K562 (cell line): ENCODE measurements around the gene BSN. TPM values are rescaled to one million over a fixed set of nuclear protein-coding genes. Genes with fewer than 3 reads are reported as not detected.

Experiments used
- ATAC-seq: fragments of 200-7000 bp; cut with Tn5 transposase; 3 replicates; pipeline ENCODE4 v1.9.1; 2020; ENCODE audit warnings: moderate library complexity
- BruUV-seq: library from RNA; stranded (reverse); fragments of 400-500 nt; replicated peaks from 2 replicates; lab custom pipeline; 2021; lab: Mats Ljungman, UMichigan
- CTCF ChIA-PET: fragments of 300-600 bp; formaldehyde crosslinking; extraction: SDS; loops from one replicate; lab custom pipeline; 2021; ENCODE audit warnings: low intra/inter-chr PET ratio; lab: Yijun Ruan, JAX
- POLR2A ChIA-PET: fragments of 300-600, 350-650 bp; sonication (Branson Sonifier 250); formaldehyde crosslinking; extraction: SDS; loops from one replicate; lab custom pipeline; 2021; ENCODE audit warnings: antibody characterized with exemption, inconsistent platforms; lab: Yijun Ruan, JAX
- DNase-seq, 4 experiments: peaks; one replicate each; pipeline versions ENCODE4 v3.0.0 to v3.0.0-alpha.2; 2011 to 2018; ENCODE audit warnings: low spot score in 3 of 4, mixed read lengths in 3 of 4; ENCODE audit errors: extremely low read depth in 1 of 4
- FAIRE-seq: peaks from 2 replicates; lab custom pipeline; 2011; peaks lifted over from hg19 to GRCh38; lab: Jason Lieb, UNC
- H2AFZ ChIP-seq: 2 replicates; pipeline ENCODE4 v1.6.0; 2011; ENCODE audit warnings: low read depth, low read length, control low read depth, inconsistent platforms
- H3K27ac ChIP-seq: fragments of 200-600 bp; 3 replicates; pipeline ENCODE4 v1.8.0; 2011; ENCODE audit warnings: low read depth, mild to moderate bottlenecking, control low read depth, inconsistent platforms, low read length, moderate library complexity, mixed read lengths; ENCODE audit errors: extremely low read depth
- H3K27me3 ChIP-seq, 2 experiments: fragments of 300-600 bp in 1 of 2; 2 replicates in 1 of 2; 3 replicates in 1 of 2; pipeline versions ENCODE4 v1.6.0 to v1.8.0; 2011; ENCODE audit warnings: inconsistent platforms in 2 of 2, low read length in 2 of 2, mild to moderate bottlenecking in 1 of 2, mixed read lengths in 1 of 2, moderate library complexity in 1 of 2; ENCODE audit not compliant: control insufficient read depth in 2 of 2, insufficient read depth in 2 of 2
- H3K36me3 ChIP-seq: fragments of 300-600 bp; 3 replicates; pipeline ENCODE4 v1.8.0; 2011; ENCODE audit warnings: mild to moderate bottlenecking, low read length, inconsistent platforms; ENCODE audit not compliant: control insufficient read depth, insufficient read depth
- H3K4me1 ChIP-seq, 2 experiments: fragments of 200-600 bp in 1 of 2; replicated peaks in 1 of 2; 2 replicates in 1 of 2; 3 replicates in 1 of 2; pipeline versions ENCODE4 v1.5.1 to v1.8.0; 2011; ENCODE audit warnings: inconsistent platforms in 2 of 2, low read length in 2 of 2, mild to moderate bottlenecking in 1 of 2, mixed read lengths in 1 of 2, moderate library complexity in 1 of 2; ENCODE audit not compliant: control insufficient read depth in 2 of 2, insufficient read depth in 2 of 2
- H3K4me2 ChIP-seq: 2 replicates; pipeline ENCODE4 v1.6.1; 2011; ENCODE audit warnings: low read length, control low read depth, inconsistent platforms, mixed read lengths; ENCODE audit not compliant: insufficient read depth
- H3K4me3 ChIP-seq: fragments of 200-600 bp; sonication (generic), shearing (Covaris generic); 2 replicates; pipeline ENCODE4 v1.5.1; 2016; ENCODE audit warnings: control low read depth, inconsistent platforms
- H3K79me2 ChIP-seq: fragments of 200-600 bp; 3 replicates; pipeline ENCODE4 v1.8.0; 2011; ENCODE audit warnings: low read length, inconsistent platforms; ENCODE audit not compliant: control insufficient read depth, insufficient read depth
- H3K9ac ChIP-seq, 2 experiments: 2 replicates each; pipeline versions ENCODE4 v1.6.0 to v1.6.1; 2011; ENCODE audit warnings: low read depth in 2 of 2, low read length in 2 of 2, control low read depth in 1 of 2, inconsistent platforms in 1 of 2, mild to moderate bottlenecking in 1 of 2, mixed read lengths in 1 of 2; ENCODE audit not compliant: insufficient read depth in 1 of 2
- H3K9me1 ChIP-seq: one replicate; pipeline ENCODE4 v1.6.0; 2011; ENCODE audit warnings: inconsistent platforms, mild to moderate bottlenecking, low read length, moderate library complexity; ENCODE audit not compliant: control insufficient read depth, insufficient read depth
- H3K9me3 ChIP-seq: replicated peaks from 2 replicates; pipeline ENCODE4 v1.5.1; 2011; ENCODE audit warnings: low read depth, low read length, inconsistent platforms; ENCODE audit not compliant: control insufficient read depth, insufficient read depth
- H4K20me1 ChIP-seq: replicated peaks from 2 replicates; pipeline ENCODE4 v1.6.1; 2011; ENCODE audit warnings: low read length, inconsistent platforms, mixed read lengths; ENCODE audit not compliant: control insufficient read depth, insufficient read depth
- CBX5 ChIP-seq: IDR thresholded peaks from 2 replicates; pipeline ENCODE4 v1.6.1; 2014; ENCODE audit warnings: low read depth, borderline replicate concordance
- NFXL1 ChIP-seq: fragments of 450-650 bp; formaldehyde crosslinking; IDR thresholded peaks from 2 replicates; pipeline ENCODE4 v1.4.0; 2021; ENCODE audit warnings: mild to moderate bottlenecking
- ZNF584 ChIP-seq: fragments of 200-800 bp; sonication (Bioruptor generic); IDR thresholded peaks from 2 replicates; pipeline ENCODE4 v1.6.1; 2016; ENCODE audit warnings: low read depth, mild to moderate bottlenecking, missing genetic modification characterization, missing compliant biosample characterization
- WGBS: fragments of 100-300 bp; shearing (Covaris generic); methylation state at CpG from one replicate; pipeline ENCODE4 v1.1.6; 2016; ENCODE audit warnings: low coverage, mixed read lengths; ENCODE audit not compliant: insufficient coverage; ENCODE audit errors: missing lambda C conversion rate; 5-methylcytosine and 5-hydroxymethylcytosine counted together
- in situ Hi-C: fragments of 300-500 bp; cut with MboI; formaldehyde crosslinking; loops from 4 replicates; pipeline ENCODE4 v1.15.0; 2018; ENCODE audit warnings: inconsistent platforms, mixed read lengths
- intact Hi-C: fragments of 100-400 bp; cut with micrococcal nuclease; formaldehyde crosslinking; loops from 2 replicates; pipeline ENCODE4 v1.14.2; 2022
- polyA plus RNA-seq, 8 experiments: library from polyadenylated mRNA; depleted of rRNA in 4 of 8; stranded (reverse) in 5 of 8; unstranded in 3 of 8; fragments of >200 nt; fragmentation: Nextera tagmentation in 2 of 8; fragmentation: Illumina TruSeq in 1 of 8; extraction: Ambion mirVana in 2 of 8; extraction: Trizol in 1 of 8; gene quantifications; 2 replicates each; pipeline versions ENCODE4 v1.2.1 to v1.2.3, GENCODE V29; 2011 to 2014; ENCODE audit warnings: inconsistent platforms in 1 of 8, missing spikeins in 1 of 8
- total RNA-seq, 7 experiments: library from RNA; depleted of rRNA in 6 of 7; stranded (reverse); fragments of >200 nt in 6 of 7; fragmentation: Illumina TruSeq in 2 of 7; extraction: Trizol in 2 of 7; gene quantifications; 2 replicates each; pipeline versions ENCODE4 v1.2.1 to v1.2.3, GENCODE V29; 2011 to 2021; ENCODE audit warnings: low replicate concordance in 1 of 7

Gene BSN
- total and polyA plus RNA-seq, 9 of the 15 experiments (the other 6 are each of a cell fraction or from before 2014, with no cell fraction given): 0.03 to 1.5 (median 0.29) TPM

GRCh38 chr3:49712631-49713317 is 158.5 kb downstream of the BSN start:
- no peaks in the 10 kb centered on the region for H4K20me1 ChIP-seq
- POLR2A ChIA-PET: interaction anchor here (0.7 to 1.3 kb wide), 3 partner anchors 10 to 41 kb away, joined by 3 to 5 read pairs (median 4); partner anchors contain the start of gene GMPPB
- no peak overlapping the region for H3K4me3 ChIP-seq
- WGBS: 77% methylated on average over 6 of the region's 7 CpGs
- H3K4me2 ChIP-seq: no peak overlapping the region
- no peaks in the 10 kb centered on the region; a peak in 1 of 5 replicates for H3K4me1 ChIP-seq
- no peak for DNase-seq
- H3K27me3 ChIP-seq: no peaks in the 10 kb centered on the region
- intact Hi-C loops: no loop called here
- no peak for FAIRE-seq
- BruUV-seq: no TSS peak
- no peak; the same call in 2 of the 3 replicates for ATAC-seq
- CTCF ChIA-PET: interaction anchor here (0.6 kb wide), 1 partner anchor 465 kb away, joined by 4 read pairs; no protein-coding TSS in a partner anchor
- H3K9me3 ChIP-seq: no peaks in the 10 kb centered on the region
- in situ Hi-C loops: no loop called here
- no peaks in the 10 kb centered on the region for H3K79me2 ChIP-seq
- H2AFZ ChIP-seq: no peak overlapping the region
- H3K36me3 ChIP-seq: peaks cover 25% of the 10 kb centered on the region; the same call in 2 of the 3 replicates
- TF ChIP-seq ZNF584 (CRISPR knock-in tag) (no peak), CBX5 (no peak), NFXL1 (CRISPR knock-in tag) (no peak)
- 0 out of 4 replicates have a peak overlapping the region, but pooled peaks of 1 of the 2 experiments have one; percentile 40 for H3K9ac ChIP-seq
- H3K9me1 ChIP-seq: no peaks in the 10 kb centered on the region
- H3K27ac ChIP-seq: no peak overlapping the region
